Heart left ventricle (tissue), 16 donors: ENCODE results near the gene CENPC. TPM values are rescaled to one million over a fixed set of nuclear protein-coding genes. Genes with fewer than 3 reads are reported as not detected.
A peak's percentile ranks its signal among the peaks of the same experiment; 100 is the strongest.

ENCODE experiments used
- ATAC-seq, 4 donors: fragments of 200-7000 bp; cut with Tn5 transposase; one replicate each; pipeline ENCODE4 v1.9.1; 2020 to 2022; ENCODE audit warnings: moderate library complexity in 4 of 4, mild to moderate bottlenecking in 3 of 4, moderate number of reproducible peaks in 1 of 4
- DNase-seq, 5 donors: peaks; one replicate each; pipeline ENCODE4 v3.0.0-alpha.2; 2020
- H3K27ac ChIP-seq, 12 donors: fragments of 200-600 bp; sonication (generic) in 4 of 12; one replicate each; pipeline versions ENCODE4 v1.5.0 to v1.8.0; 2016 to 2022; ENCODE audit warnings: mild to moderate bottlenecking in 2 of 12
- H3K27me3 ChIP-seq, 9 donors: fragments of 200-600 bp; sonication (generic) in 2 of 9; one replicate each; pipeline versions ENCODE4 v1.5.1 to v1.8.0; 2016 to 2022; ENCODE audit warnings: mild to moderate bottlenecking in 3 of 9
- H3K36me3 ChIP-seq, 9 donors: fragments of 200-600 bp; sonication (generic) in 2 of 9; one replicate each; pipeline versions ENCODE4 v1.5.0 to v1.8.0; 2018 to 2022; ENCODE audit warnings: mild to moderate bottlenecking in 2 of 9
- H3K4me1 ChIP-seq, 12 donors: fragments of 200-600 bp; sonication (generic) in 4 of 12; one replicate each; pipeline versions ENCODE4 v1.5.0 to v1.8.0; 2016 to 2022; ENCODE audit warnings: mild to moderate bottlenecking in 3 of 12
- H3K4me3 ChIP-seq, 12 donors: fragments of 200-600 bp; sonication (generic) in 4 of 12; one replicate each; pipeline versions ENCODE4 v1.5.0 to v1.8.0; 2017 to 2022; ENCODE audit warnings: mild to moderate bottlenecking in 9 of 12, moderate library complexity in 4 of 12
- H3K9me3 ChIP-seq, 12 donors: fragments of 200-600 bp; sonication (generic) in 4 of 12; one replicate each; pipeline versions ENCODE4 v1.5.0 to v1.8.0; 2016 to 2022; ENCODE audit warnings: mild to moderate bottlenecking in 1 of 12
- POLR2A ChIP-seq, 2 donors: fragments of 450-650 bp; IDR thresholded peaks; one replicate each; pipeline ENCODE4 v1.6.1; 2017; ENCODE audit warnings: antibody characterized with exemption in 2 of 2, mild to moderate bottlenecking in 2 of 2, moderate library complexity in 2 of 2
- WGBS, 4 donors: extraction: QIAGEN DNeasy Blood & Tissue Kit in 2 of 4; methylation state at CpG; one replicate each; pipeline versions ENCODE4 v1.1.5 to v1.1.7; 2013 to 2018; 5-methylcytosine and 5-hydroxymethylcytosine counted together
- intact Hi-C, 10 donors: fragments of 100-400 bp; cut with DNase I; formaldehyde crosslinking; loops; one replicate each; pipeline versions ENCODE4 v1.11.1 to v1.14.2; 2022
- polyA plus RNA-seq, 2 donors: library from polyadenylated mRNA; stranded (reverse); fragments of 200-250 nt; gene quantifications; one replicate each; pipeline ENCODE4 v1.2.3, GENCODE V29; 2013
- total RNA-seq, 9 donors: library from RNA; depleted of rRNA in 2 of 9; stranded (reverse); fragments of >200 nt in 2 of 9; fragmentation: NEBNext Ultra II Directional in 3 of 9; extraction: Animal tissue kit (Norgen Biotek cat#: 25700) in 3 of 9; gene quantifications; one replicate each; pipeline versions ENCODE4 v1.1.0 to v1.2.4, GENCODE V29; 2016 to 2023
- TF ChIP-seq, protein P1 (sequence below), 12 donors: fragments of 200-600 bp; sonication (generic) in 4 of 12; IDR thresholded peaks; one replicate each; pipeline versions ENCODE4 v1.5.0 to v1.8.0; 2018 to 2022; ENCODE audit warnings: antibody characterized with exemption in 12 of 12, mild to moderate bottlenecking in 5 of 12
- donor health status: ischemic (EF 13 %, LVEDD 7.1; RV severe dilation, severe dysfunction).
- donor health status: healthy with polysubstance abuse.
- donor health status: DM: no; HTN: yes; CAD: no.
- donor health status: DM: no; HTN: no; CAD: no.
- donor health status: ischemic (EF 25% LVEDD 6.9; RV normal size, moderate dysfunction).
- donor health status: ischemic (EF 25% LVEDD 5.7; RV mildly dilated, moderate dysfunction).
- donor health status: healthy.
- donor health status: DM: yes; HTN: yes; CAD: no.
- donor health status: ischemic (EF 35%, LVEDD 5.7; RV mildly dilated, moderate dysfunction).
- donor health status: nonischemic (EF 11% LVEDD 7.7; RV severe dilation, severe dysfunction).
- donor health status: DM: yes; HTN: yes; CAD: no.
- donor health status: PGD.
- donor health status: ischemic (EF 29% LVEDD 5.4; RV normal size, mild dysfunction).
- donor health status: nonischemic (EF 23%, LVEDD 6.1; RV moderate dilation, normal function).

CENPC gene
- total and polyA plus RNA-seq, 11 donors: 2.6 to 16.7 (median 8.2) TPM

DNA sequence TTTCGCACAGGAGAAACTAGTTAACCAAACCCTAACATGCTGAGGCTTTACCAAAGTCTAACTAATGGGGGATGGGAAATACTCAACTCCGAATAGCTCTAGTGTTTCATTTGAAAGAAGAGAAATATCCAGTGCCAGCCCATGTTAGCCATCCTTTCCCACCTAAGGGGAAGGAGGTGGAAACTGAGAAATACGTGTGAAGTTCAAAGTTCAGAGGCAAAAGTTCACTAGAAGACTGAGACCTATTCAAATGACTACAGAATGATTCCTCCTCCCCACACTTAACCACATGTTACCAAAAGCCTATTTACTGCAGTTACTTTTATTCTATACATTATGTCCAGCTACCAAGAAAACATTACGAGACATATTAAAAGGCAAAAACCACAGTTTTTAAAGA lies 106.3 kb downstream of the CENPC start:
- no peak for DNase-seq
- H3K9me3 ChIP-seq: no peaks in the 10 kb centered on the region
- H3K4me1 ChIP-seq: peaks cover 0 to 23% (median 0%) of the 10 kb centered on the region in 12 donors
- H3K4me3 ChIP-seq: no peak overlapping the region
- H3K36me3 ChIP-seq: peaks cover 0 to 4% (median 0%) of the 10 kb centered on the region in 9 donors
- no peak for ATAC-seq
- H3K27ac ChIP-seq: peak overlapping the region in 2 of 12 donors; percentile 27 to 49
- 85 to 93% (median 89%) methylated on average over 4 of the region's 4 CpGs for WGBS, 4 donors
- H3K27me3 ChIP-seq: no peaks in the 10 kb centered on the region
- TF ChIP-seq, protein P1, sequence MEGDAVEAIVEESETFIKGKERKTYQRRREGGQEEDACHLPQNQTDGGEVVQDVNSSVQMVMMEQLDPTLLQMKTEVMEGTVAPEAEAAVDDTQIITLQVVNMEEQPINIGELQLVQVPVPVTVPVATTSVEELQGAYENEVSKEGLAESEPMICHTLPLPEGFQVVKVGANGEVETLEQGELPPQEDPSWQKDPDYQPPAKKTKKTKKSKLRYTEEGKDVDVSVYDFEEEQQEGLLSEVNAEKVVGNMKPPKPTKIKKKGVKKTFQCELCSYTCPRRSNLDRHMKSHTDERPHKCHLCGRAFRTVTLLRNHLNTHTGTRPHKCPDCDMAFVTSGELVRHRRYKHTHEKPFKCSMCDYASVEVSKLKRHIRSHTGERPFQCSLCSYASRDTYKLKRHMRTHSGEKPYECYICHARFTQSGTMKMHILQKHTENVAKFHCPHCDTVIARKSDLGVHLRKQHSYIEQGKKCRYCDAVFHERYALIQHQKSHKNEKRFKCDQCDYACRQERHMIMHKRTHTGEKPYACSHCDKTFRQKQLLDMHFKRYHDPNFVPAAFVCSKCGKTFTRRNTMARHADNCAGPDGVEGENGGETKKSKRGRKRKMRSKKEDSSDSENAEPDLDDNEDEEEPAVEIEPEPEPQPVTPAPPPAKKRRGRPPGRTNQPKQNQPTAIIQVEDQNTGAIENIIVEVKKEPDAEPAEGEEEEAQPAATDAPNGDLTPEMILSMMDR (IDR thresholded peaks at IDR 0.05): no peak
- TF ChIP-seq POLR2A (IDR thresholded peaks at IDR 0.05): no peak
- intact Hi-C loops: no loop called here

DNA sequence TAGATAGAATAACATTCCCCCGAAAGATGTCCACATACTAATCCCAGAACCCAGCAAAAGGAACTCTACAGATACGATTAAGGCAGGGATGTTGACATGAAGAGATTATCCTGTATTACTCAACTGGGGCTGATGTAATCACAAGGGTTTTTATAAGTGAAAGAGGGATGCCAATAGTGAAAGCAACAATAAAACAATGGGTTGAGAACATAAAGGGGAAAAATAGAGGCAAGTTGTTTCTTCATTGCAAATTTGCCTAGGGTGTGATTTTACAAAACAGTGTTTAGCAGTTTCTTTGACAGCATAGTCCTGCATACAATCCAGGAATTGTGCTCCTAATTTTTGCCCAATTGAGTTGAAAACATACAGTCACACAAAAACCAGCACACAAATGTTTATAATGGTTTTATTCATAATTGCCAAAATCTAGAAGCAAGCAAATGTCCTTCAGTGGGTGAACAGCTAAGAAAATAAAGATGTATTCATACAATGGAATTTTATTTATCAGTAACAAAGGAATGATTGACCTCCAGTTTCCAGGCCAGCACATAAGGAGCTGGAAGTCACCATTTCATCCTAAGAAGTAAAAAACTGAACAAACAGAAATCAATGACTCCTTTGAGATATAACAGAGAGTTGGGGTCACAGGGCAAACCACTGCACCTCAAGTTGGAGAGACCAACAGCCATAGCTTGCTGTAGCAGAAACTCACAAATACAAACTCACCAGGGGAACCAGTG lies 107.2 kb downstream of the CENPC start:
- peak overlapping the region in 6 of 12 donors; percentile 5 to 49 (median 24) for H3K27ac ChIP-seq

DNA sequence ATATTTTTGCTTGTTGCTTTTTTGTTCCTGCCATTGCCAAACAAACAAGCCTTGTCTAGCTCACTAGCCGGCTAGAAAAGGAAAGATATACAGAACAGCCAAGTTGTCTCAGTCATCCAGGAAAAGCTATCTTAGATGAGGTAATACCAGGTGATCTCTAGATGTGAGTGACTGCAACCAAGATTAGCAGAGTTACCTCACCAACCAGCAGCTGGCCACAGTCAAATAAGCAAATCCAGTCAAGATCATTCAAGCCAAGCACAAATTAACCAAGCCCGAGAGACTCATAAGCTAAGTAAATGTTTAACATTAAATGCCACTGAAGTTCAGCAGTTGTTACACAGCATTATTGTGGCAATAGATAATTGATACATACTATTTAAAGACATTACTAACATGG lies 108.6 kb downstream of the CENPC start:
- peak in 2 of 4 donors; percentile 28 to 50 for ATAC-seq
- 72 to 83% (median 79%) methylated on average over 2 of the region's 2 CpGs for WGBS, 4 donors
- intact Hi-C loops: no loop called here
- Histone ChIP-seq H3K27ac (peak overlapping the region in 3 of 12 donors; percentile 7 to 49 (median 16)), H3K36me3 (no peaks in the 10 kb centered on the region), H3K4me1 (peaks cover 0 to 23% (median 0%) of the 10 kb centered on the region in 12 donors), H3K4me3 (no peak overlapping the region), H3K27me3 (no peaks in the 10 kb centered on the region), H3K9me3 (no peaks in the 10 kb centered on the region)
- TF ChIP-seq POLR2A (IDR thresholded peaks at IDR 0.05): no peak
- DNase-seq: no peak

More for the DNA sequence above, 107.2 kb downstream of the CENPC start:
- ATAC-seq (peak in 3 of 4 donors; percentile 66 to 93 (median 69)), DNase-seq (no peak)
- no peaks in the 10 kb centered on the region for H3K27me3 ChIP-seq
- no peaks in the 10 kb centered on the region for H3K9me3 ChIP-seq
- intact Hi-C loops: no loop called here
- no peak overlapping the region for H3K4me3 ChIP-seq
- H3K4me1 ChIP-seq: peaks cover 0 to 23% (median 0%) of the 10 kb centered on the region in 12 donors
- WGBS, 4 donors: 46 to 68% (median 63%) methylated on average over 2 of the region's 2 CpGs
- peaks cover 0 to 4% (median 0%) of the 10 kb centered on the region in 9 donors for H3K36me3 ChIP-seq
- no peak for TF ChIP-seq POLR2A (IDR thresholded peaks at IDR 0.05)
- TF ChIP-seq, protein P1 (IDR thresholded peaks at IDR 0.05): no peak

DNA sequence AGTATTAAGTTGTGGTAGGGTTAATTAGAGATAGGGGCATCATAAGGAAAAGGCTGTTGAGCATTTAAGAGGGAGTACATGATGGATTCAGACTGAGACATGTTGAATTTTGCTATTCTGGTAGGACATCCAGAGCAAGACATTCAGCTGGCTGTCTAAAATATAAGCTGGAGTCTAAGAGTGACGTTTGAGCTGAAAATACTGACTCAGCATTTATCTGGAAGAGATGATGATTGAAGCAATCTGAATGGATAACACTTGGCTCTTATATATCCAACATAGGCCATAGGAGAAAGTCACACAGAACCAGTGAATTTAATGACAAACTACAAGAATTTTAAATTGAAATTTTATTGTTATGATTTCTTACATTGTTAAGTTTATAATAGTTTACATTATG lies 114.3 kb downstream of the CENPC start:
- Histone ChIP-seq H3K27me3 (no peaks in the 10 kb centered on the region), H3K36me3 (no peaks in the 10 kb centered on the region), H3K4me3 (no peak overlapping the region), H3K27ac (no peak overlapping the region), H3K9me3 (no peaks in the 10 kb centered on the region), H3K4me1 (no peaks in the 10 kb centered on the region)
- intact Hi-C loops: no loop called here
- no peak for TF ChIP-seq POLR2A (IDR thresholded peaks at IDR 0.05)
- TF ChIP-seq, protein P1 (IDR thresholded peaks at IDR 0.05): no peak
- ATAC-seq (no peak), DNase-seq (no peak)
- 0 to 67% (median 50%) methylated on average over 1 of the region's 1 CpG for WGBS, 4 donors
